Naive thymus-derived CD4-positive, alpha-beta T cell (primary cell): Measurements from ENCODE around the gene LRRC15. TPM values are rescaled to one million over a fixed set of nuclear protein-coding genes. Genes with fewer than 3 reads are reported as not detected.

Source experiments
- ATAC-seq: fragments of 150-1000 bp; cut with Tn5 transposase; 2 replicates; pipeline ENCODE4 v1.10.0; 2021; ENCODE audit warnings: mild to moderate bottlenecking, moderate library complexity
- CTCF ChIA-PET: fragments of 350-600 bp; sonication (Branson Sonifier 250); formaldehyde crosslinking; loops from one replicate; lab custom pipeline; 2021; ENCODE audit warnings: antibody characterized with exemption; lab: Charles Lee
- POLR2A ChIA-PET: fragments of 350-600 bp; sonication (Branson Sonifier 250); formaldehyde crosslinking; loops from one replicate; lab custom pipeline; 2021; ENCODE audit warnings: antibody characterized with exemption, inconsistent platforms; lab: Charles Lee
- DNase-seq, 9 donors: peaks; one replicate each; pipeline versions ENCODE4 v3.0.0 to v3.0.0-alpha.2; 2020 to 2022; ENCODE audit warnings: mixed read lengths in 1 of 9
- H3K27ac ChIP-seq: one replicate; pipeline ENCODE4 v1.7.0; 2013; ENCODE audit warnings: mild to moderate bottlenecking, low read depth, low read length, moderate library complexity
- H3K27me3 ChIP-seq, 2 donors: one replicate each; pipeline ENCODE4 v1.7.0; 2013; ENCODE audit warnings: low read length in 2 of 2, mild to moderate bottlenecking in 2 of 2, moderate library complexity in 2 of 2; ENCODE audit not compliant: control insufficient read depth in 2 of 2, insufficient read depth in 2 of 2
- H3K36me3 ChIP-seq, 3 experiments: 1 replicate in 2 of 3; 2 replicates in 1 of 3; pipeline ENCODE4 v1.7.0; 2013; ENCODE audit warnings: low read length in 3 of 3, mild to moderate bottlenecking in 3 of 3, moderate library complexity in 1 of 3; ENCODE audit not compliant: insufficient read depth in 3 of 3, control insufficient read depth in 2 of 3
- H3K4me1 ChIP-seq, 2 donors: one replicate each; pipeline ENCODE4 v1.7.0; 2013; ENCODE audit warnings: low read length in 2 of 2, mild to moderate bottlenecking in 2 of 2, moderate library complexity in 1 of 2; ENCODE audit not compliant: control insufficient read depth in 2 of 2, insufficient read depth in 2 of 2
- H3K4me3 ChIP-seq: 2 replicates; pipeline ENCODE4 v1.7.0; 2013; ENCODE audit warnings: mild to moderate bottlenecking, low read length
- H3K9me3 ChIP-seq, 3 experiments: 1 replicate in 2 of 3; 2 replicates in 1 of 3; pipeline ENCODE4 v1.7.0; 2013; ENCODE audit warnings: low read length in 3 of 3; ENCODE audit not compliant: control insufficient read depth in 2 of 3
- H3K27ac Mint-ChIP-seq, 9 donors: one replicate each; pipeline ENCODE4 v1.8.0; 2020 to 2022; ENCODE audit warnings: mixed read lengths in 9 of 9, mild to moderate bottlenecking in 8 of 9, moderate library complexity in 5 of 9, inconsistent platforms in 2 of 9
- H3K27me3 Mint-ChIP-seq, 5 donors: one replicate each; pipeline ENCODE4 v1.8.0; 2021 to 2022; ENCODE audit warnings: mixed read lengths in 5 of 5, mild to moderate bottlenecking in 1 of 5
- H3K36me3 Mint-ChIP-seq, 5 donors: one replicate each; pipeline ENCODE4 v1.8.0; 2020 to 2022; ENCODE audit warnings: mixed read lengths in 5 of 5, mild to moderate bottlenecking in 3 of 5, inconsistent platforms in 1 of 5
- H3K4me1 Mint-ChIP-seq, 7 donors: one replicate each; pipeline ENCODE4 v1.8.0; 2020 to 2022; ENCODE audit warnings: mixed read lengths in 7 of 7, mild to moderate bottlenecking in 3 of 7, inconsistent platforms in 1 of 7
- H3K4me3 Mint-ChIP-seq, 10 donors: one replicate each; pipeline ENCODE4 v1.8.0; 2020 to 2022; ENCODE audit warnings: mild to moderate bottlenecking in 10 of 10, mixed read lengths in 10 of 10, moderate library complexity in 6 of 10, inconsistent platforms in 2 of 10
- H3K9me3 Mint-ChIP-seq, 11 donors: one replicate each; pipeline ENCODE4 v1.8.0; 2020 to 2022; ENCODE audit warnings: mixed read lengths in 11 of 11, mild to moderate bottlenecking in 4 of 11, inconsistent platforms in 1 of 11, moderate library complexity in 1 of 11
- intact Hi-C, 2 donors: fragments of 100-400 bp; cut with micrococcal nuclease; formaldehyde crosslinking; loops; one replicate each; pipeline ENCODE4 v1.15.1; 2023
- polyA plus RNA-seq, 2 donors: library from polyadenylated mRNA; unstranded; fragments of 300-500 nt; fragmentation: Illumina TruSeq; gene quantifications; one replicate each; pipeline ENCODE4 v1.2.3, GENCODE V29; 2021
- total RNA-seq, 6 experiments: library from RNA in 5 of 6; stranded (reverse) in 5 of 6; gene quantifications; 1 replicate in 5 of 6; 2 replicates in 1 of 6; pipeline ENCODE4 v1.2.3 and lab custom pipeline; 2021 to 2026

LRRC15 gene
- total and polyA plus RNA-seq, 7 experiments from 2014 or later = not detected

- Mint-ChIP-seq H3K4me3 (no peak overlapping the region), H3K36me3 (no peaks in the 10 kb centered on the region), H3K9me3 (no peaks in the 10 kb centered on the region), H3K27ac (peak overlapping the region in 4 of 9 donors; percentile 20 to 74 (median 54)), H3K4me1 (peaks cover 0 to 4% (median 0%) of the 10 kb centered on the region in 7 donors), H3K27me3 (peaks cover 8 to 21% (median 15%) of the 10 kb centered on the region in 5 donors)
- Histone ChIP-seq H3K27me3 (peaks cover 0 to 6% of the 10 kb centered on the region in 2 donors), H3K4me1 (peaks cover 0 to 9% of the 10 kb centered on the region in 2 donors), H3K36me3 (no peaks in the 10 kb centered on the region), H3K9me3 (no peaks in the 10 kb centered on the region), H3K4me3 (no peak overlapping the region), H3K27ac (no peak overlapping the region)
- peak; percentile 30 for ATAC-seq
- POLR2A ChIA-PET = no interaction called here
- CTCF ChIA-PET = interaction anchor here (1.0 kb wide), 1 partner anchor 12 kb away, joined by 3 read pairs; no protein-coding TSS in a partner anchor
- DNase-seq = peak in 2 of 9 donors; percentile 21 to 43
- intact Hi-C loops = no loop called here
Measured at GRCh38 chr3:194328053-194328657, 41.4 kb downstream of the LRRC15 start.

- H3K4me3 Mint-ChIP-seq = no peak overlapping the region
- H3K9me3 Mint-ChIP-seq = no peaks in the 10 kb centered on the region
- no peaks in the 10 kb centered on the region for H3K36me3 Mint-ChIP-seq
- ChIA-PET CTCF (interaction anchor here (1.0 kb wide), 1 partner anchor 11 kb away, joined by 3 read pairs; no protein-coding TSS in a partner anchor), POLR2A (no interaction called here)
- Histone ChIP-seq H3K9me3 (no peaks in the 10 kb centered on the region), H3K27me3 (peaks cover 0 to 6% of the 10 kb centered on the region in 2 donors), H3K4me1 (peaks cover 0 to 9% of the 10 kb centered on the region in 2 donors), H3K27ac (no peak overlapping the region), H3K4me3 (no peak overlapping the region), H3K36me3 (no peaks in the 10 kb centered on the region)
- intact Hi-C loops = no loop called here
- no peak for ATAC-seq
- H3K27ac Mint-ChIP-seq = no peak overlapping the region
- H3K27me3 Mint-ChIP-seq = peaks cover 1 to 21% (median 8%) of the 10 kb centered on the region in 5 donors
- peak in 4 of 9 donors; percentile 14 to 45 (median 26) for DNase-seq
- peaks cover 0 to 4% (median 0%) of the 10 kb centered on the region in 7 donors for H3K4me1 Mint-ChIP-seq
Measured at GRCh38 chr3:194327218-194328052, 42.1 kb downstream of the LRRC15 start.

- peaks cover 0 to 9% of the 10 kb centered on the region in 2 donors for H3K4me1 ChIP-seq
- Mint-ChIP-seq H3K36me3 (no peaks in the 10 kb centered on the region), H3K27ac (no peak overlapping the region), H3K27me3 (peaks cover 0 to 20% (median 4%) of the 10 kb centered on the region in 5 donors), H3K4me3 (no peak overlapping the region), H3K9me3 (no peaks in the 10 kb centered on the region), H3K4me1 (peaks cover 0 to 4% (median 0%) of the 10 kb centered on the region in 7 donors)
- H3K9me3 ChIP-seq = no peaks in the 10 kb centered on the region
- no peak overlapping the region for H3K27ac ChIP-seq
- no peak for ATAC-seq
- H3K36me3 ChIP-seq = no peaks in the 10 kb centered on the region
- H3K4me3 ChIP-seq = no peak overlapping the region
- ChIA-PET CTCF (no interaction called here), POLR2A (no interaction called here)
- DNase-seq = peak in 2 of 9 donors; percentile 17 to 41
- intact Hi-C loops = no loop called here
- H3K27me3 ChIP-seq = peaks cover 0 to 6% of the 10 kb centered on the region in 2 donors
Measured at GRCh38 chr3:194326968-194327217, 42.6 kb downstream of the LRRC15 start.

GRCh38 chr3:194326192-194326967 lies 43.2 kb downstream of the LRRC15 start:
- POLR2A ChIA-PET = no interaction called here
- Mint-ChIP-seq H3K9me3 (no peaks in the 10 kb centered on the region), H3K4me1 (peaks cover 0 to 4% (median 0%) of the 10 kb centered on the region in 7 donors), H3K27me3 (peaks cover 0 to 19% (median 0%) of the 10 kb centered on the region in 5 donors), H3K27ac (no peak overlapping the region), H3K36me3 (no peaks in the 10 kb centered on the region), H3K4me3 (no peak overlapping the region)
- Histone ChIP-seq H3K27me3 (peaks cover 0 to under 1% of the 10 kb centered on the region in 2 donors), H3K4me3 (no peak overlapping the region), H3K36me3 (no peaks in the 10 kb centered on the region), H3K9me3 (no peaks in the 10 kb centered on the region), H3K27ac (no peak overlapping the region), H3K4me1 (peaks cover 0 to 9% of the 10 kb centered on the region in 2 donors)
- DNase-seq = peak in 1 of 9 donors; percentile 36
- intact Hi-C loops = no loop called here
- CTCF ChIA-PET = no interaction called here
- ATAC-seq = no peak

- Histone ChIP-seq H3K4me1 (peaks cover 0 to 9% of the 10 kb centered on the region in 2 donors), H3K36me3 (no peaks in the 10 kb centered on the region), H3K9me3 (no peaks in the 10 kb centered on the region), H3K4me3 (no peak overlapping the region), H3K27ac (no peak overlapping the region), H3K27me3 (no peaks in the 10 kb centered on the region)
- H3K36me3 Mint-ChIP-seq = no peaks in the 10 kb centered on the region
- no peak overlapping the region for H3K4me3 Mint-ChIP-seq
- DNase-seq (no peak), ATAC-seq (no peak)
- no peaks in the 10 kb centered on the region for H3K9me3 Mint-ChIP-seq
- H3K4me1 Mint-ChIP-seq = peaks cover 0 to 4% (median 0%) of the 10 kb centered on the region in 7 donors
- ChIA-PET POLR2A (no interaction called here), CTCF (interaction anchor here (1.0 kb wide), 1 partner anchor 9 kb away, joined by 4 read pairs; no protein-coding TSS in a partner anchor)
- no peak overlapping the region for H3K27ac Mint-ChIP-seq
- intact Hi-C loops = no loop called here
- H3K27me3 Mint-ChIP-seq = peaks cover 0 to 22% (median 0%) of the 10 kb centered on the region in 5 donors
Measured at GRCh38 chr3:194325424-194326153, 44.0 kb downstream of the LRRC15 start.

- H3K27me3 Mint-ChIP-seq = peaks cover 0 to 19% (median 0%) of the 10 kb centered on the region in 5 donors
Measured at GRCh38 chr3:194324823-194325327, 44.7 kb downstream of the LRRC15 start.

More at GRCh38 chr3:194324823-194325327, 44.7 kb downstream of the LRRC15 start:
- H3K36me3 Mint-ChIP-seq = peaks cover 0 to under 1% (median 0%) of the 10 kb centered on the region in 5 donors
- peaks cover 0 to 4% (median 0%) of the 10 kb centered on the region in 7 donors for H3K4me1 Mint-ChIP-seq
- POLR2A ChIA-PET = no interaction called here
- intact Hi-C loops = no loop called here
- ATAC-seq (no peak), DNase-seq (no peak)
- H3K9me3 Mint-ChIP-seq = peaks cover 0 to 1% (median 0%) of the 10 kb centered on the region in 11 donors
- CTCF ChIA-PET = interaction anchor here (1.0 kb wide), 1 partner anchor 8 kb away, joined by 4 read pairs; no protein-coding TSS in a partner anchor
- Histone ChIP-seq H3K4me1 (peaks cover 0 to 9% of the 10 kb centered on the region in 2 donors), H3K27me3 (no peaks in the 10 kb centered on the region), H3K9me3 (no peaks in the 10 kb centered on the region), H3K4me3 (no peak overlapping the region), H3K27ac (no peak overlapping the region), H3K36me3 (no peaks in the 10 kb centered on the region)
- H3K4me3 Mint-ChIP-seq = no peak overlapping the region
- H3K27ac Mint-ChIP-seq = no peak overlapping the region
